Measurements from ENCODE around the gene JMJD1C. TPM values are rescaled to one million over a fixed set of nuclear protein-coding genes. Genes with fewer than 3 reads are reported as not detected.
"Not testable (repeated sequence)": the region's sequence is repeated elsewhere in the genome, so short reads cannot be mapped to it uniquely, and the experiment has no call there.

Gene JMJD1C
- polyA plus RNA-seq, 3 donors = 88.6 to 121 (median 109) TPM

- no peak for DNase-seq (ENCODE audit: extremely low read depth in 1 of 11, low read depth in 9 of 11, low spot score in 4 of 11)
Measured at GRCh38 chr10:63382066-63382465, 83.7 kb downstream of the JMJD1C start.

- DNase-seq (ENCODE audit: extremely low read depth in 1 of 11, low read depth in 9 of 11, low spot score in 4 of 11) = not testable (repeated sequence)
Measured at GRCh38 chr10:63377305-63377661, 88.5 kb downstream of the JMJD1C start.

GRCh38 chr10:63376560-63377304, 89.0 kb downstream of the JMJD1C start:
- no peak for DNase-seq (ENCODE audit: extremely low read depth in 1 of 11, low read depth in 9 of 11, low spot score in 4 of 11)

- DNase-seq (ENCODE audit: extremely low read depth in 1 of 11, low read depth in 9 of 11, low spot score in 4 of 11) = no peak
Measured at GRCh38 chr10:63375859-63376258, 89.9 kb downstream of the JMJD1C start.

GRCh38 chr10:63375458-63375857, 90.3 kb downstream of the JMJD1C start:
- no peak for DNase-seq (ENCODE audit: extremely low read depth in 1 of 11, low read depth in 9 of 11, low spot score in 4 of 11)

- DNase-seq (ENCODE audit: extremely low read depth in 1 of 11, low read depth in 9 of 11, low spot score in 4 of 11) = no peak
Measured at GRCh38 chr10:63374991-63375390, 90.8 kb downstream of the JMJD1C start.

GRCh38 chr10:63373176-63373575, 92.6 kb downstream of the JMJD1C start:
- DNase-seq (ENCODE audit: extremely low read depth in 1 of 11, low read depth in 9 of 11, low spot score in 4 of 11) = no peak

GRCh38 chr10:63369711-63370110, 96.1 kb downstream of the JMJD1C start:
- peak in 3 of 11 donors; percentile 3 to 11 (median 4) for DNase-seq (ENCODE audit: extremely low read depth in 1 of 11, low read depth in 9 of 11, low spot score in 4 of 11)

- no peak for DNase-seq (ENCODE audit: extremely low read depth in 1 of 11, low read depth in 9 of 11, low spot score in 4 of 11)
Measured at GRCh38 chr10:63368365-63368764, 97.4 kb downstream of the JMJD1C start.

GRCh38 chr10:63366933-63367332, 98.8 kb downstream of the JMJD1C start:
- no peak for DNase-seq (ENCODE audit: extremely low read depth in 1 of 11, low read depth in 9 of 11, low spot score in 4 of 11)

GRCh38 chr10:63365976-63366765, 99.6 kb downstream of the JMJD1C start:
- DNase-seq (ENCODE audit: extremely low read depth in 1 of 11, low read depth in 9 of 11, low spot score in 4 of 11) = no peak

GRCh38 chr10:63364918-63365317, 100.9 kb downstream of the JMJD1C start:
- DNase-seq (ENCODE audit: extremely low read depth in 1 of 11, low read depth in 9 of 11, low spot score in 4 of 11) = no peak

- no peak for DNase-seq (ENCODE audit: extremely low read depth in 1 of 11, low read depth in 9 of 11, low spot score in 4 of 11)
Measured at GRCh38 chr10:63363951-63364350, 101.8 kb downstream of the JMJD1C start.

- no peak for DNase-seq (ENCODE audit: extremely low read depth in 1 of 11, low read depth in 9 of 11, low spot score in 4 of 11)
Measured at GRCh38 chr10:63355682-63356081, 110.1 kb downstream of the JMJD1C start.

GRCh38 chr10:63352976-63353375, 112.8 kb downstream of the JMJD1C start:
- no peak for DNase-seq (ENCODE audit: extremely low read depth in 1 of 11, low read depth in 9 of 11, low spot score in 4 of 11)

GRCh38 chr10:63348245-63348850, 117.4 kb downstream of the JMJD1C start:
- no peak for DNase-seq (ENCODE audit: extremely low read depth in 1 of 11, low read depth in 9 of 11, low spot score in 4 of 11)

- no peak for DNase-seq (ENCODE audit: extremely low read depth in 1 of 11, low read depth in 9 of 11, low spot score in 4 of 11)
Measured at GRCh38 chr10:63346015-63346441, 119.7 kb downstream of the JMJD1C start.

- no peak for DNase-seq (ENCODE audit: extremely low read depth in 1 of 11, low read depth in 9 of 11, low spot score in 4 of 11)
Measured at GRCh38 chr10:63344269-63344668, 121.5 kb downstream of the JMJD1C start.

- no peak for DNase-seq (ENCODE audit: extremely low read depth in 1 of 11, low read depth in 9 of 11, low spot score in 4 of 11)
Measured at GRCh38 chr10:63343476-63343875, 122.3 kb downstream of the JMJD1C start.

- DNase-seq (ENCODE audit: extremely low read depth in 1 of 11, low read depth in 9 of 11, low spot score in 4 of 11) = not testable (repeated sequence)
Measured at GRCh38 chr10:63339640-63340039, 126.1 kb downstream of the JMJD1C start.

Measured in renal cortex interstitium (tissue), 11 donors.